NCI-H2227 (cell line): ENCODE measurements around the gene PTEN.

ENCODE experiments used
- DNase-seq: peaks from one replicate; lab custom pipeline; 2025; ENCODE audit not compliant: unreplicated experiment; lab: John Stamatoyannopoulos, UW

The PTEN gene

GRCh38 chr10:87966459-87966858 is 103.0 kb downstream of the PTEN start:
- no peak for DNase-seq

GRCh38 chr10:87973635-87974034 is 110.2 kb downstream of the PTEN start:
- DNase-seq = no peak

GRCh38 chr10:87974130-87974529 is 110.7 kb downstream of the PTEN start:
- DNase-seq = no peak

GRCh38 chr10:87974769-87975168 is 111.3 kb downstream of the PTEN start:
- DNase-seq = no peak

- DNase-seq = no peak
Observed at GRCh38 chr10:87976101-87976743, 112.8 kb downstream of the PTEN start.

- no peak for DNase-seq
Observed at GRCh38 chr10:87978166-87978565, 114.7 kb downstream of the PTEN start.

- no peak for DNase-seq
Observed at GRCh38 chr10:87979847-87980246, 116.4 kb downstream of the PTEN start.

- DNase-seq = no peak
Observed at GRCh38 chr10:87983716-87984115, 120.3 kb downstream of the PTEN start.

GRCh38 chr10:87987206-87987605 is 123.8 kb downstream of the PTEN start:
- no peak for DNase-seq

GRCh38 chr10:87991946-87992345 is 128.5 kb downstream of the PTEN start:
- DNase-seq = no peak

GRCh38 chr10:88004451-88004850 is 141.0 kb downstream of the PTEN start:
- DNase-seq = no peak

- no peak for DNase-seq
Observed at GRCh38 chr10:88006261-88006660, 142.8 kb downstream of the PTEN start.

- no peak for DNase-seq
Observed at GRCh38 chr10:88008866-88009470, 145.5 kb downstream of the PTEN start.

- DNase-seq = no peak
Observed at GRCh38 chr10:88012641-88013040, 149.2 kb downstream of the PTEN start.

GRCh38 chr10:88017781-88018180 is 154.4 kb downstream of the PTEN start:
- DNase-seq = no peak

GRCh38 chr10:88019753-88020152 is 156.3 kb downstream of the PTEN start:
- no peak for DNase-seq
